GM19240 (cell line): ENCODE measurements around the gene COX10.
A peak's percentile ranks its signal among the peaks of the same experiment; 100 is the strongest.
"Not testable (repeated sequence)": the region's sequence is repeated elsewhere in the genome, so short reads cannot be mapped to it uniquely, and the experiment has no call there.

Source experiments
- DNase-seq: peaks from one replicate; pipeline ENCODE4 v3.0.0; 2011; ENCODE audit warnings: low spot score; ENCODE audit not compliant: insufficient read length

The COX10 gene

DNA sequence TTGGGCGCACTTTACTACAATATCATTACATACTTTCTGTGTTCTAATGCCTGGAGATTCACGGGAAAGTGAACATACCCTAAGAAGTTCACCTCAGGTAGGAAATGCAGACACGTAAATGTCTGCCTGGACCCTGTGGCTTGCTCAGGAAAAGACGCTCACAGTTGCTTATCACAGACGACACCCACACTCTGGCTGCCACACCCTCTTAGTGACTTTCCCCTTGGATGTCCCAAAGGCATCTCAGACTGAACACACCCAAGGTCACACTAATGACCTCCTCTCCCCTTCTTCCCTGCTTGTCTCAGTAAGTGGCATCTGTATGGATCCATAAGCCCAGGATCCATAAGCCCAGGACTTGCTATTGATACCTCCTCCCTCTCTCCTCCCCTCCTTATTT, 134.8 kb downstream of the COX10 start:
- no peak for DNase-seq

DNA sequence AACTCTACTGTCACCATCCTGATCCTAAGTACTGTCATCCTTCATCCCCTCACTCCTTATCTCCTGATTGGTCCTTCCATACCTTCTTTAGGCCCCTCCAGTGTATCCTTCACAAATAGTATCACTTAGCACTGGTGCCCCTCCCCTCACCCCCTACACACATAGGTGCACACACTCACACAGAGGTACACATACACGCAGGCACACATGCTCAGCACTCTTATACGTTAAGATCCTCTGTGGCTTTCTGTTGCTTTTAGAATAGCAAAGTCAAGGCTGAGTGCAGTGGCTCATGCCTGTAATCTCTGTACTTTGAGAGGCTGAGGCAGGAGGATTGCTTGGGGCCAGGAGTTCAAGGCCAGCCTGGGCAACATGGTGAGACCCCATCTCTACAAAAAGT, 135.2 kb downstream of the COX10 start:
- no peak for DNase-seq

DNA sequence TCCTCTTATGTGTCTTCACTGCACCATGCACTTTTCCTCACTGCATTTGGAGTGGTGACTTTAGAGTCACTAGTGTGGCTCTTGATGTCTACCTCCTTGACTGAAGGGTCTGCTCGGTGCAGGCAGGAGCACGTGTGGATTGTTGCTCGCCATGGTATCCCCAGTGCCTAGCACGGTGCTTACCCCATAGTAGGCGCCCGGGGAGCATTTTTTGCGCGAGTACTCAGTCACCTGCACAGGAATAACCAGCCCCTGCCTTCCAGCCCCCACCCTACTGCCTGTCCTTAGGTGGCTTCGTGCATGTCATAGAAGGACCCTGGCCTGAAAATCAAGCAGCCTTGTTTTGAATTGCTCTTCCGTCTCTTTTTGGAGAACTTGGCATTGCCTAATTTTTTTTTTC, 136.1 kb downstream of the COX10 start:
- DNase-seq = no peak

DNA sequence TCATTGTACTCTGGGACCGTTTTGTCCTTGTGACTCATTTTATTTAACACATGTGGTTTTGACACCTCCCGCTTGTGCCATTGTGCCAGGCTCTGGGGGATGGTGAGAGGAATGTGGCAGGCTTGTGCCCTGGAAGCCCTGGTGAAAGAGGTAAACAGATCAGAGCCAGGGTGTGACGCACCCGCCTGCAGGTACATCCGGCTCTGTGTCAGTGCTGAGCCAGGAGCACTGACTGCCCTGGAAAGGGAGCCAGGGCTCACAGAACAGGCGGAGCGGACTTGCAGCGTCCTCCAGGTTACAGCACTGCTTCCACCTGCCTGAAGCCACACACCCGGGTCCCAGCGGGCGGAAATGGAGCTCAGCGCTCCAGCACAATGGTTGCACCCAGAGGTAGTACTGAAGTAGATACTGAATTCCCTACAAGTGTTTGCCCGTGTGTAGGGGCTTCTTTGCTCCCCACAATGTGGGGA, 136.7 kb downstream of the COX10 start:
- no peak for DNase-seq

DNA sequence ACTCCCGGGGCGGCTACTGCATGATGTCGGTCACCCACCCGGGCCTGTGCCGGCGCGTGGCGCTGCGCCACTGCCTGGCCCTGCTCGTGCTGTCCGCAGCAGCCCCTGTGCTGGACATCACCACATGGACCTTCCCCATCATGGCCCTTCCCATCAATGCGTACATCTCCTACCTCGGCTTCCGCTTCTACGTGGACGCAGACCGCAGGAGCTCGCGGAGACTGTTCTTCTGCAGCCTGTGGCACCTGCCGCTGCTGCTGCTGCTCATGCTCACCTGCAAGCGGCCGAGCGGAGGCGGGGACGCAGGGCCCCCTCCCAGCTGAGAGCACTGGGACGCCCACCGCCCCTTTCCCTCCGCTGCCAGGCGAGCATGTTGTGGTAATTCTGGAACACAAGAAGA, 137.6 kb downstream of the COX10 start:
- DNase-seq = no peak

DNA sequence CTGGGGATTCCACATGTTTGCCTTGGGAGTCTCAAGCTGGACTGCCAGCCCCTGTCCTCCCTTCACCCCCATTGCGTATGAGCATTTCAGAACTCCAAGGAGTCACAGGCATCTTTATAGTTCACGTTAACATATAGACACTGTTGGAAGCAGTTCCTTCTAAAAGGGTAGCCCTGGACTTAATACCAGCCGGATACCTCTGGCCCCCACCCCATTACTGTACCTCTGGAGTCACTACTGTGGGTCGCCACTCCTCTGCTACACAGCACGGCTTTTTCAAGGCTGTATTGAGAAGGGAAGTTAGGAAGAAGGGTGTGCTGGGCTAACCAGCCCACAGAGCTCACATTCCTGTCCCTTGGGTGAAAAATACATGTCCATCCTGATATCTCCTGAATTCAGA, 138.5 kb downstream of the COX10 start:
- DNase-seq = no peak

DNA sequence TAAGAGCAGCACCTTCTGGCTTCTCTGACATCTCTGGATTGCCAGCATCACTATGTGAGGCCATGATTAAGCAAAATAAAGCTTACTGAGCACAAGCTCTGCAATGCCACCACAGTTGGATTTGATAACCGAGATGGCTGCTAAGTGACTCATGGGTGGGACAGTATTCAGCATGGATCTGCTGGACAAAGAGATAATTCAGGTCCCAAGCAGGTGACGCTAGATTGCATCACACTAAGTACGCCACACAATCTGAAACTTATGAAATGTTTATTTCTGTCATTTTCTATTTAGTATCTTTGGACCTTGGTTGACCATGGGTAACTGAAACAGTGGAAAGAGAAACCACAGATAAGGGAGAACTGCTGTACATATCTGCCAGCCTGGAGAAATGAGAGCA, 139.9 kb downstream of the COX10 start:
- no peak for DNase-seq

DNA sequence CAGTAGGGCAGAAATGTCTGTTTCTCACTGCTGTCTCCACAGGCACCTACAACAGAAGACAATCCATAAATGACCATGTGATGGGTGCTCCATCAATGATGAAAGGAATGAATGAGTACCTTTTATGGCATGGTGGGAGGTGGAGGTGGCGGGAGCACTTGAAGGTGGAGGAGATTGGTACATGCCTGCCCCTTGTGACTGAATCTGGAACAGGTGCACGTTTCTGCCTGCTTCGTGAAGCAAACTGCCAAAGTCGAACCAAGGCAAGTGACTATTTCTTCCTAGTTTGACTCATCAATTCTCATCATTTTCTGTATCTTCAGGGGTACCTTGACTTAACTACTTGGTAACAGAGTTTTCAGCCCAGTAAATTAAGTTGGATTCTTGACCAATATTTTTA, 141.9 kb downstream of the COX10 start:
- DNase-seq = no peak

DNA sequence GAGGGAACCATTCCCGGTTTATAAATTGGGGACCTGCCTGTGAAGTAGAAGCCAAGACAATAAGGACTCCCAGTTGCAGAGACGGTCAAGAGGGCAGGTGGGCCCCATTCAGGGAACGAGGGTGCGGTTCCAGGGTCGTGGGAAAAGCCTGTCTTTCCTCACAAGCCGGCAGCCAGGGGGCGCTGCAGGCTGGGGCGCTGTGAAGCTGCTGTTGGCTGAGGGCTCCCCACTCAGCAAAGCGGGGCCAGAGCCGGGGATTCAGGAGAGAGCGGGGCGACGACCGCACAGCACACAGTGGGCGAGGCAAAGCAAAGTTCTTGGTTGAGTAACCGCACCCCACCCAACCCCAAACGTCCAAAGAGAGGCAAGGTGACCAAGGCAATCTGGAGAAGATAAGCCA, 142.5 kb downstream of the COX10 start:
- DNase-seq = peak; percentile 21

DNA sequence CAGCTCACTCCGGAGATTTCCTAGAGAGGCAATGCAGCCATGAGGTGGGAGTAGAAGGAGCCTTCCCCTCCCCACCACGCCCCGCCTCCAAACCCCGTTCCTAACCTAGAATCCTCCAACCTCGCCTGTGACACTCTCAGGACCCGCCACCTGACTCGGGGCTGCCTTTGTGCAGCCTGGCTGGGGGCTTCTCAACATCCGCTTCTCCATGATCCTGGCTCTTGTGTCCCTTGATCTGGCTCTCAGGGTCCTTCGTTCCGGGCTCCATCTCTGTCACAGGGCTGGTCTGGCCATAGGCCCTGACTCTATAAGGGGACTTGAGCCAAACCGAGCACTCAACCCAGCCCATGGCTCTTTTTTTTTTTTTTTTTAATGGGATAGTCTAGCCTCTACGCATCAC, 143.1 kb downstream of the COX10 start:
- DNase-seq = no peak

DNA sequence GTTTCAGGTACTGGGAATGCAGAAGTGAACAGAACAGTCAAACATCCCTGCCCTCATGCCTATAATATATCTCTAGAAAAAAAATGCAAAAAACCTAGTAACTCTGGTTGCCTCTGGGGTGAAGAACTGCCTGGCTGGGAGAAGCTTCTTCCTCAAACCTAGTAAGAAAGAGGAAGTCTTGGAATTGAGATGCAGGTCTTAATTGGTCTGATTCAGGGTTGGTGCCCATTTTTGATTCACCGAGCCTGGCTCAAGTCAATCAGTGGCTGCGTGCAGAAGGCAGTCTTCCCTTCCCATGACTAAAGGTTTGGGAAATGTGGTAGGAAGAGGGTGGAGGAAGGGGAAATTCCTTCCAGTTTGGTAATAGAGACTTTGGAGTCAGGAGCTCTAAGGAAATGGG, 145.0 kb downstream of the COX10 start:
- DNase-seq = no peak

DNA sequence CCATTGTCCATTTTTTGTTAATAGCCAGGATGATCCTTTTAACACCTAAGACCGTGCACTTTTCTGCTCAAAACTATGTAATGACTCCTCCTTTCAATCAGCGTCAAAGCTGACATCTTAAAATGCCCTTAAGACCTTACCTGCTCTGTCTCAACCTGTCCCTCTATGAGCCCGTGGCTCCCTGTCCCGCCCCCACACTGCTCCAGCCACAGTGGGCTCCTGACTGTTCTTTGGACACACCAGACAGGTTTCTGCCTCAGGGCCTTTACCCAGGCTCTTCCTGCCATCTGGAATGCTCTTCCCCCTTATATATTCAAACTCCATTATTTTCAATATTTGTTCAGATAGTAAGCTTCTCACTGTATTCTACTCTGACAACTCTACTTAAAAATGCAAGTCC, 153.3 kb downstream of the COX10 start:
- no peak for DNase-seq

DNA sequence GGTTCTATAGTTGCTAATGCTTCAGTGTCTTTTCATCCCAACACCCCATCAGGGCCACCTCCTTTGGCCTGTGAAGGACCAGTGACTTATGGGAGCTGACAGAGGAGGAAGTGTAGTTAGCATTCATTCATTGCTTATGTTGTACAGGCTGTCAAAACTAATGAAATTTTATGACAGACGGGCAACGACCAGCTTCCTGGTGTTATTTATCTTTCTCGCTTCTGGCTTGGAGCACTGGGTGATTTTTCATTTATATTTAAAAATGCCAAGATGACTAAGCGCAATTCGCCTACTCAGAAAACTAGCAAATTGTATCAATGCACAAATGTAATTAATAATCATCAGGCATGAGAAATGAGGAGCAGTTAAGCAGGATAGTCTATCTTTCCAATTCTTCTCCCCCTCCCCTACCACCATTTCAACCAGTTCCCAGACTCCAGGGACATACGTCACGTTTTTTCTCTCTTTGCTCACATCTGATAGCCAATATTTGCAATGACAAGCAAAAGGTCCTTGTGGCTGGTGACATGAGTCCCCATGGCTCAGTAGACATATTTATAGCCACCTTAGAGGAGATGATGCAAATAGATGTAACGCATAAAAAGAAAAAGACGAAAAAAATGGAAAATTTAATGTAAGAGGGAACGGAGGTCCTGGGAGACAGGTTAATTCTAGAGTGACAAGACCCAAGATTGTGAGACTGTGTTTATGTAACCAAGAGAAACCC, 156.1 kb downstream of the COX10 start:
- no peak for DNase-seq

DNA sequence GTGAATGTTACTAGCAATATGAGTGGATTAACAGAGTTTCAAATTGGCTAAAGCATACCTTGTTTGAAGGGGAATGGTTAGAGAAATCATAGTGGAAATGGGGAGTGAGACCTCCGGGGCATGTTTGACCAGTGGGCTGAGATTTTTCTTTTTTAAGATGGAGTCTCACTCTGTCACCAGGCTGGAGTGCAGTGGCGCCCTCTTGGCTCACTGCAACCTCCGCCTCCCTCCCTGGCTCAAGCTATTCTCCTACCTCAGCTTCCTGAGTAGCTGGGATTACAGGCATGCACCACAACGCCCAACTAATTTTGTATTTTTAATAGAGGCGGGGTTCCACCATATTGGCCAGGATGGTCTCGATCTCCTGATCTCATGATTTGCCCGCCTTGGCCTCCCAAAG, 157.7 kb downstream of the COX10 start:
- no peak for DNase-seq

DNA sequence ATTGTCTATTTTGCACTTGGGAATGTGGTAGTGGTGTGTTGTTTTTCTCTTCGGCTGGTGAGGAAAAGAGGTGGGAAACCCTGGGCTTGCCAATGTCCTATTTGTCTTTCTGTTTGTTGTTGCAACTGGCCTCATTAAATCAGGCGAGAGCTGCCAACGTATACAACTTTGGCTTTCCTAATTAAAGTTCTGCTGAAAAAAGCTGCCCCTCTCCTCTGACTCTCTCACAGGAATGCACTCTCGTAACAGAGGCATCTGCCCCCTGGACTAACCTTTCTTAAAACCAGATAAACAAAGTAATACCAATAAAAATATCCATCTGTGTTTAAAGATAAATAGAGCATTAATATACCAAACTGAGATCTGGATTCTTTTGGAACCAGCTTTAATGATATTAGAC, 159.6 kb downstream of the COX10 start:
- no peak for DNase-seq

DNA sequence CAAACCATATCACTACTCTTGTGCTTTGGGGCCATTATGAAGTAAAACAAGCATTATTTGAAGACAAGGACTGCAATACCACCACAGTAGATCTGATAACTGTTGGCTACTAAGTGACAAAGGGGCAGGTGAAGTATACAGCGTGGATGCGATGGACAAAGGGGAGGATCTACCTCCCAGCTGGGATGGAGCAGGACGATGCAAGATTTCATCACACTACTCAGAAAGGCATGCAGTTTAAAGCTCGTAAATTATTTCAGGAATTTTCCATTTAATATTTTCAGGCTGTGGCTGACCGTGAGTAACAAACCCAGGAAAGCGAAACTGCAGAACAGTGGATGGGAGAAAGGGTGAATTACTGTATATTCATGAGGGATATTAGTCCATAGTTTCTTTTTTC, 161.9 kb downstream of the COX10 start:
- not testable (repeated sequence) for DNase-seq

DNA sequence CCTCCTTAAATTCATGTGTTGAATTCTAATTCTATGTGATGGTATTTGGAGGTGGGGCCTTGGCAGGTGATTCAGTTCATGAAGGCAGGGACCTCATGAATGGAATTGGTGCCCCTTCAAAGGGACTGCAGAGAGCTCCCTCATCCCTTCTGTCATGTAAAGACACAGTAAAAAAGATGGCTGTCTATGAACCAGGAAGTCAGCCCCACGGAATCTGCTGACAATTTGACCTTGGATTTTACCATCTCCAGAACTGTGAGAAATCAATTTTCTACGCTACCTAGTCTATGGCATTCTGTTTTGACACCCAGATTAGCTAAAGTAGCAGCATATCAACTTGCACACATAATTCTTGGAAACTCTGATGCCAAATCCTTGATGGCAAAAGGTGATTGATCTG, 165.7 kb downstream of the COX10 start:
- not testable (repeated sequence) for DNase-seq

DNA sequence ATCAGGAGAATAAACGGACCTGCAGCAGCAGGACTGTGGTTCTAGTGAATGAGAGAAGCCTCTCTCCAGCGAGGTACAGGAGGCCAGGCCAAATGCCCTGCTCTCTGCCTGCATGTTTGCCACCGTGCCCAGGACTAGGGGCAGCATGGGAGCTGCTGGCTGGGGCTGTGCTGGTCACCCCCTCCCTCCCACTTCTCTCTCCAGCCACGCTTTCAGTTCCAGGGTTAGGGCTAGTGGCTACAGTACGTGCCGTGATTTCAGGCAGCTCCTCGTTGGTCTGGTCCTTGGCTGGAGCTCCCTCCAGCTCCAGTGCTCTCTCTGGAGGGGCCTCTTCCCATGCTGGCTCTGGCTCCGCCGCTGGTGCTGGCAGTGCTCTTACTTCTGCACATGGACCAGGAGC, 166.7 kb downstream of the COX10 start:
- DNase-seq = not testable (repeated sequence)

DNA sequence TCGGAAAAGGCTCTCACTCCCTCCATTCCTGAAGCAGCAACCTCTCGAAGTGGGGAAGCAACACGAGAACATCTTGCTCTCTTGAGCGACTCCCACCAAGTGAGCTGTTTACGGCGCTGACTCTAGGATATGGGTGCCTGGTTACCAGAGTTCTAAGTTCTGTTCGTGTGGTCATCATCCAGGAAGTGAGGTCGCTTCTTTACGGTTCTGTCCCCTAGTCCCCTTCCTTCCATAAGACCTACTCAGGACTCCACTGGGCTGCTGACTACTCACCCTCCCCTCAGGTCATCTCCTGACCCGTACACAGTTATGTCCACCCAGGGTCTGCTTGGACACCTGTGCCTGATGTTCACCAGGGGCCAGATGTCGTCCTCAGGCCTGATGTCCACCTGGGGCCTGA, 167.5 kb downstream of the COX10 start, which contains the start of gene CDRT15:
Gene CDRT15 (minus strand): TSS at position 101 of the 400 bp plus-strand sequence. CDS start 29 bp downstream, at position 72.
- DNase-seq = not testable (repeated sequence)

DNA sequence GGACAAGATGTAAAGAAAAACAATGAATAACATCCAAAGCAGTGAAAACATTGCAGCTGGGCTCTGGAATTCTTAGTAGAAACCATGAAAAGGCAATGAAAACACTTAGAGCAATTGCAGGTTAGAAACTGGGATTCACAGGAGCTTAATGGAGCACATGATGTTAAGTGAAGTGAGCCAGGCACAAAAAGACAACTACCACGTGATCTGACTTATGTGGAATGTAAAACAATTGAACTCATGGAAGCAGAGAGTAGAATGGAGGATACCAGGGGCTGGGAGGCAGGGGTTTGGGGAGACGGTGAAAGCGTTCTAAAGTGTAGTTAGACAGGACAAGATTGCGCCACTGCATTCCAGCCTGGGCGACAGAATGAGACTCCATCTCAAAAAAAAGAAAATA, 170.0 kb downstream of the COX10 start:
- DNase-seq = not testable (repeated sequence)

DNA sequence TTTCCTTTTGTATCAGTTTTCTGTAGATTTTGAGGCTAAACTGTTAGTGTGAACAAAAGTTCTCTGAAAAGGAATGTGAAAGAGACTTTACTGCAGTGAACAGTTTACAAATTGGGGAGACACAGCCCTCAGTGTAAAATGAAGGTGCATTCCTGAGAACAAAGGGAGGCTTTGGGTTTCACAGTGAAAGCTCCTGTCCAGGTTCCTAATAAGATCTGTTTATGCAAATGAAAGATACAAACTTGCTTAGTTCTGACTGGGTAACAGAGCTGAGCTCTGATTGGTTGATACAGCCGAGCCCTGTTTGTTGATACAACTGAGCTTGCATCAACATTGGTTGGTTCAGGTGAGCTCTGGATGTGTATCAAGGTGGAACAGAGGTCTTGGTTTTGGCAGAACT, 175.7 kb downstream of the COX10 start:
- no peak for DNase-seq

DNA sequence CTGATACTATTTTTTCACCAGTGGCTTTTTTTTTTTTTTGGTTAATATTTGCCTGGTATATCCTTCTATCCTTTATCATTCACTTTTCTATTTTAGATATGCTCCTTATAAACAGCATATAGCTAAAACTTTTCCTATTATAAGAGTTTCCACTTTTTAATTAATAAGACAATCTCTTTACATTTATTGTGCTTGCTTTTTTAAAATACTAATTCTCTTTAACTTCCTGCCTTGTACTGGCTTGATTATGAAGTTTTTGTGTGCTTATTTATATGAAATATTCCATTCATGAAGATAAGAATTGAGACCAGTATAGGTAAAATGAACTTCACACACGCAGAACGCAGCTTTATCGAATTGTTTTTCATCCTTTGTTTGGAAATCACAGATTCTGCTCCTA, 176.3 kb downstream of the COX10 start:
- DNase-seq = no peak
